Measurements from ENCODE around the gene HSPBP1. TPM values are rescaled to one million over a fixed set of nuclear protein-coding genes. Genes with fewer than 3 reads are reported as not detected.

HSPBP1 gene
- total RNA-seq, 1 experiment from 2014 or later = 122 TPM

DNA sequence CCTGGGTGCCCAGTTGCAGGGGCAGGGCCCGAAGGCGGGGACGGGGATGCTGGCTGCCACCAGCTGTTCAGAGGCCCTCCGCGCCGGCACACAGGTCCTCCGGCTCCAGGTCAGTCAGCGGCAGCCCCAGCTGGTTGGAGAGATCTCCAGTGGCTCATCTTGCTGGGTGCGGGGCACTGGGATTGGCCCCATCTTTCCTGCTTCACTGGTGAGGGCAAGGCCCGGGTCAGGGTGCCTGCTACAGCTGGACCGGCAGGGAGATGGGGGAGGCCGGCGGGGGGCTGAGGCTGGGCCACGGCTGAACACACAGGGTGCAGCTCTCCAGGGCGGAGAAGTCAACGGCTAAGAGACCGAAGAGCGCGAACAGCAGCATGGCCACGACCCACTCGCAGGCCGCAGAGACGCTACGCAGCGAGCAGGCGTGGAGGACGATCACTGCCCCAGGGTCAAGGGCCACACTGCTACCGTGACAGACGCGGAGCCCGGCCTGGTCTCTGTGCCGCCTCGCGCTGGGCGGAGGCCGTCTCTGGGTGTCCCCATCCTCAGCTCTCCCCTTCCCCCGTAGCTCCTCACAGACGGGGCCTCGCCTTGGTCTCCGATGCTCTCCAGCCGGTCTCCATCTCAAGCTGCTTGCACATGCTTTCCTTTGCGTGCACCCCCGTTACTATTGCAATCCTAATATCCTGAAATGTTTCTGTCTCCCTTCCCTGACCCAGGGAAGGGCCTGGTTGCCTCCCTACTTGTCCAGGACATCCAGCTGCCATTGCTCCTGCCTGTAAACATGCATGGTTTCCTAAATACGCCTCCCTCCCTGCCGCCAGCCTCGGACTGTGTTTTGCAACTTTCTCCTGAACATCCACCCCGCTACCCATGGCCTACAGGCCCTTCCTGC, 33.0 kb upstream of the HSPBP1 start:
- no peaks in the 10 kb centered on the region for H4K20me1 ChIP-seq (ENCODE audit: low read length)
- no peak for DNase-seq
- H3K36me3 ChIP-seq (ENCODE audit: low read depth, low read length) = no peaks in the 10 kb centered on the region
- H3K9me3 ChIP-seq (ENCODE audit: low read length) = no peaks in the 10 kb centered on the region
- no peaks in the 10 kb centered on the region for H3K79me2 ChIP-seq (ENCODE audit: low read length)
- TF ChIP-seq CTCF (conservative IDR thresholded peaks at IDR 0.05; ENCODE audit: low read depth, low read length) (no peak), EZH2 (IDR thresholded peaks at IDR 0.05; ENCODE audit: low read length, unreplicated experiment) (no peak), EZH2phosphoT487 (IDR thresholded peaks at IDR 0.05; ENCODE audit: borderline replicate concordance, low read length) (no peak)
- no peaks in the 10 kb centered on the region for H3F3A ChIP-seq (ENCODE audit: low read length, unreplicated experiment)
- no peaks in the 10 kb centered on the region for H3K9me2 ChIP-seq (replicated peaks; ENCODE audit: low read length)
- no peak overlapping the region for H2AFZ ChIP-seq (ENCODE audit: low read length)
- no peak for ATAC-seq
- H3K27ac ChIP-seq (ENCODE audit: low read length) = no peak overlapping the region
- H3K4me1 ChIP-seq (ENCODE audit: insufficient read depth, low read length) = no peaks in the 10 kb centered on the region
- POLR2A ChIA-PET (ENCODE audit: unreplicated experiment) = no interaction called here
- CTCF ChIA-PET = no interaction called here
- no peak overlapping the region for H3K4me3 ChIP-seq (ENCODE audit: low read length)
- intact Hi-C loops (cut with micrococcal nuclease) = no loop called here
- H3K9ac ChIP-seq (ENCODE audit: low read length) = no peak overlapping the region
- BruUV-seq (replicated peaks) = no TSS peak
- no peak overlapping the region for H3K4me2 ChIP-seq (ENCODE audit: low read length)
- H3K27me3 ChIP-seq (ENCODE audit: low read length) = no peaks in the 10 kb centered on the region

- Histone ChIP-seq H3K36me3 (ENCODE audit: low read depth, low read length) (no peaks in the 10 kb centered on the region), H3K4me1 (ENCODE audit: insufficient read depth, low read length) (no peaks in the 10 kb centered on the region), H3K27ac (ENCODE audit: low read length) (no peak overlapping the region), H3K79me2 (ENCODE audit: low read length) (no peaks in the 10 kb centered on the region), H3K27me3 (ENCODE audit: low read length) (no peaks in the 10 kb centered on the region), H3K4me3 (ENCODE audit: low read length) (no peak overlapping the region), H4K20me1 (ENCODE audit: low read length) (no peaks in the 10 kb centered on the region), H3K4me2 (ENCODE audit: low read length) (no peak overlapping the region), H3K9me2 (replicated peaks; ENCODE audit: low read length) (no peaks in the 10 kb centered on the region), H3K9ac (ENCODE audit: low read length) (no peak overlapping the region), H3K9me3 (ENCODE audit: low read length) (no peaks in the 10 kb centered on the region), H2AFZ (ENCODE audit: low read length) (no peak overlapping the region), H3F3A (ENCODE audit: low read length, unreplicated experiment) (no peaks in the 10 kb centered on the region)
- CTCF ChIA-PET = no interaction called here
- TF ChIP-seq EZH2 (IDR thresholded peaks at IDR 0.05; ENCODE audit: low read length, unreplicated experiment) (no peak), EZH2phosphoT487 (IDR thresholded peaks at IDR 0.05; ENCODE audit: borderline replicate concordance, low read length) (no peak), CTCF (conservative IDR thresholded peaks at IDR 0.05; ENCODE audit: low read depth, low read length) (no peak)
- intact Hi-C loops (cut with micrococcal nuclease) = no loop called here
- no peak for DNase-seq
- no TSS peak for BruUV-seq (replicated peaks)
- ATAC-seq = no peak
- POLR2A ChIA-PET (ENCODE audit: unreplicated experiment) = no interaction called here
Measured at GRCh38 chr19:55311797-55312196, 31.9 kb upstream of the HSPBP1 start.

DNA sequence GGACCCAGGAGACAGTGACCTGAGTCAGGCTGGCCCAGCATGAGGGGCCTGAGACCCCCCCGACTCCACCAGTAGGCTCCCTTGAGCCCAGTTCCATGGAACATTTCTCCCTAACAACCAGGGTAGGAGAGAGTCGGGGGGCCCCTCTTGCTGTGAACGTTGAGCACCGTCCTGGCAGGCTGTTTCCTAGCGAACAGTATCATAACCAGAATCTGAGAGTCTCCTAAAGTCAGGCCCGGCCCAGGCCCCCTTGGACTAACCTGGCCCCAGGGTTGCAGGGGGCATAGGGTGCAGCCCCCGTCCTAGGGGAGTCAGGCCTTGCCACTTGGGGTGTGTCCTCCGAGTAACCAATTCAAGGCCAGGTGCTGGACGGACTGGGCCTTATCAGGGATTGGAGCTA, 31.5 kb upstream of the HSPBP1 start:
- ChIA-PET POLR2A (ENCODE audit: unreplicated experiment) (no interaction called here), CTCF (no interaction called here)
- no peaks in the 10 kb centered on the region for H3F3A ChIP-seq (ENCODE audit: low read length, unreplicated experiment)
- intact Hi-C loops (cut with micrococcal nuclease) = no loop called here
- H3K79me2 ChIP-seq (ENCODE audit: low read length) = no peaks in the 10 kb centered on the region
- no peaks in the 10 kb centered on the region for H3K4me1 ChIP-seq (ENCODE audit: insufficient read depth, low read length)
- no peaks in the 10 kb centered on the region for H3K9me3 ChIP-seq (ENCODE audit: low read length)
- H3K9ac ChIP-seq (ENCODE audit: low read length) = no peak overlapping the region
- ATAC-seq = no peak
- H2AFZ ChIP-seq (ENCODE audit: low read length) = no peak overlapping the region
- no peak for TF ChIP-seq EZH2phosphoT487 (IDR thresholded peaks at IDR 0.05; ENCODE audit: borderline replicate concordance, low read length)
- TF ChIP-seq EZH2 (IDR thresholded peaks at IDR 0.05; ENCODE audit: low read length, unreplicated experiment) = no peak
- no peak for TF ChIP-seq CTCF (conservative IDR thresholded peaks at IDR 0.05; ENCODE audit: low read depth, low read length)
- H3K4me2 ChIP-seq (ENCODE audit: low read length) = no peak overlapping the region
- H3K27me3 ChIP-seq (ENCODE audit: low read length) = no peaks in the 10 kb centered on the region
- no peaks in the 10 kb centered on the region for H3K36me3 ChIP-seq (ENCODE audit: low read depth, low read length)
- no peak for DNase-seq
- H4K20me1 ChIP-seq (ENCODE audit: low read length) = no peaks in the 10 kb centered on the region
- H3K4me3 ChIP-seq (ENCODE audit: low read length) = no peak overlapping the region
- H3K27ac ChIP-seq (ENCODE audit: low read length) = no peak overlapping the region
- no peaks in the 10 kb centered on the region for H3K9me2 ChIP-seq (replicated peaks; ENCODE audit: low read length)
- no TSS peak for BruUV-seq (replicated peaks)

Data from PC-3 (cell line).